Left lung (tissue), 10 donors: ENCODE results near the gene LIPI. TPM values are rescaled to one million over a fixed set of nuclear protein-coding genes. Genes with fewer than 3 reads are reported as not detected.
"Not testable (repeated sequence)": the region's sequence is repeated elsewhere in the genome, so short reads cannot be mapped to it uniquely, and the experiment has no call there.

Experiments
- ATAC-seq: fragments of 200-7000 bp; cut with Tn5 transposase; one replicate; pipeline ENCODE4 v1.9.1; 2020; ENCODE audit warnings: moderate library complexity
- DNase-seq, 4 donors: peaks; one replicate each; pipeline ENCODE4 v3.0.0-alpha.2; 2013 to 2020
- H3K27ac ChIP-seq, 2 donors: fragments of 200-600 bp; sonication (generic) in 1 of 2; one replicate each; pipeline versions ENCODE4 v1.5.0 to v1.8.0; 2020 to 2021
- H3K27me3 ChIP-seq, 2 donors: fragments of 200-600 bp; sonication (generic) in 1 of 2; one replicate each; pipeline versions ENCODE4 v1.5.0 to v1.8.0; 2020 to 2021
- H3K36me3 ChIP-seq, 2 donors: fragments of 200-600 bp; sonication (generic) in 1 of 2; one replicate each; pipeline versions ENCODE4 v1.5.0 to v1.8.0; 2020 to 2021
- H3K4me1 ChIP-seq, 2 donors: fragments of 200-600 bp; one replicate each; pipeline ENCODE4 v1.8.0; 2021
- H3K4me3 ChIP-seq, 2 donors: fragments of 200-600 bp; sonication (generic) in 1 of 2; one replicate each; pipeline versions ENCODE4 v1.5.0 to v1.8.0; 2020 to 2021; ENCODE audit warnings: mild to moderate bottlenecking in 1 of 2
- H3K9me3 ChIP-seq, 2 donors: fragments of 200-600 bp; sonication (generic) in 1 of 2; one replicate each; pipeline versions ENCODE4 v1.5.0 to v1.8.0; 2020 to 2021
- intact Hi-C, 2 donors: fragments of 100-400 bp; cut with DNase I; formaldehyde crosslinking; loops; one replicate each; pipeline versions ENCODE4 v1.11.2 to v1.14.2; 2022
- polyA plus RNA-seq, 6 donors: library from polyadenylated mRNA; unstranded; fragments of 120-200 nt; gene quantifications; one replicate each; pipeline ENCODE4 v1.2.1, GENCODE V29; 2013; ENCODE audit not compliant: insufficient read length in 6 of 6
- total RNA-seq, 2 donors: library from RNA; stranded (reverse); fragmentation: NEBNext Ultra II Directional; extraction: Animal tissue kit (Norgen Biotek cat#: 25700); gene quantifications; one replicate each; pipeline ENCODE4 v1.2.1, GENCODE V29; 2021
- TF ChIP-seq, protein P1 (sequence below), 2 donors: fragments of 200-600 bp; sonication (generic) in 1 of 2; IDR thresholded peaks; one replicate each; pipeline versions ENCODE4 v1.5.0 to v1.8.0; 2021; ENCODE audit warnings: antibody characterized with exemption in 2 of 2
- donor health status: DM: no; HTN: yes; CAD: no.
- donor health status: DM: no; HTN: no; CAD: no.

Gene LIPI
- total and polyA plus RNA-seq, 8 donors, result 0.30 to 0.90 (median 0.69) TPM; not detected in 2

GRCh38 chr21:14213164-14213563 lies 2.4 kb upstream of the LIPI start:
- no peaks in the 10 kb centered on the region for H3K9me3 ChIP-seq
- peaks cover 0 to 23% of the 10 kb centered on the region in 2 donors for H3K27me3 ChIP-seq
- DNase-seq (no peak), ATAC-seq (no peak)
- H3K4me1 ChIP-seq, result no peaks in the 10 kb centered on the region
- H3K27ac ChIP-seq, result no peak overlapping the region
- TF ChIP-seq, protein P1, sequence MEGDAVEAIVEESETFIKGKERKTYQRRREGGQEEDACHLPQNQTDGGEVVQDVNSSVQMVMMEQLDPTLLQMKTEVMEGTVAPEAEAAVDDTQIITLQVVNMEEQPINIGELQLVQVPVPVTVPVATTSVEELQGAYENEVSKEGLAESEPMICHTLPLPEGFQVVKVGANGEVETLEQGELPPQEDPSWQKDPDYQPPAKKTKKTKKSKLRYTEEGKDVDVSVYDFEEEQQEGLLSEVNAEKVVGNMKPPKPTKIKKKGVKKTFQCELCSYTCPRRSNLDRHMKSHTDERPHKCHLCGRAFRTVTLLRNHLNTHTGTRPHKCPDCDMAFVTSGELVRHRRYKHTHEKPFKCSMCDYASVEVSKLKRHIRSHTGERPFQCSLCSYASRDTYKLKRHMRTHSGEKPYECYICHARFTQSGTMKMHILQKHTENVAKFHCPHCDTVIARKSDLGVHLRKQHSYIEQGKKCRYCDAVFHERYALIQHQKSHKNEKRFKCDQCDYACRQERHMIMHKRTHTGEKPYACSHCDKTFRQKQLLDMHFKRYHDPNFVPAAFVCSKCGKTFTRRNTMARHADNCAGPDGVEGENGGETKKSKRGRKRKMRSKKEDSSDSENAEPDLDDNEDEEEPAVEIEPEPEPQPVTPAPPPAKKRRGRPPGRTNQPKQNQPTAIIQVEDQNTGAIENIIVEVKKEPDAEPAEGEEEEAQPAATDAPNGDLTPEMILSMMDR (IDR thresholded peaks at IDR 0.05), result no peak
- no peak overlapping the region for H3K4me3 ChIP-seq
- H3K36me3 ChIP-seq, result no peaks in the 10 kb centered on the region
- intact Hi-C loops, result no loop called here

GRCh38 chr21:14206222-14206621 lies 4.5 kb downstream of the LIPI start:
- H3K4me1 ChIP-seq, result no peaks in the 10 kb centered on the region
- TF ChIP-seq, protein P1 (IDR thresholded peaks at IDR 0.05), result no peak
- H3K4me3 ChIP-seq, result no peak overlapping the region
- no peaks in the 10 kb centered on the region for H3K27me3 ChIP-seq
- intact Hi-C loops, result no loop called here
- DNase-seq (no peak), ATAC-seq (no peak)
- H3K36me3 ChIP-seq, result no peaks in the 10 kb centered on the region
- H3K27ac ChIP-seq, result no peak overlapping the region
- peaks cover 0 to under 1% of the 10 kb centered on the region in 2 donors for H3K9me3 ChIP-seq

- H3K27me3 ChIP-seq, H3K9me3 ChIP-seq, H3K4me3 ChIP-seq, H3K4me1 ChIP-seq, H3K36me3 ChIP-seq, ATAC-seq, H3K27ac ChIP-seq, intact Hi-C loops: not testable (repeated sequence)
- peak in 1 of 4 donors; percentile 10 for DNase-seq
These were observed 44.1 kb downstream of the LIPI start for GRCh38 chr21:14166463-14167223.

DNA sequence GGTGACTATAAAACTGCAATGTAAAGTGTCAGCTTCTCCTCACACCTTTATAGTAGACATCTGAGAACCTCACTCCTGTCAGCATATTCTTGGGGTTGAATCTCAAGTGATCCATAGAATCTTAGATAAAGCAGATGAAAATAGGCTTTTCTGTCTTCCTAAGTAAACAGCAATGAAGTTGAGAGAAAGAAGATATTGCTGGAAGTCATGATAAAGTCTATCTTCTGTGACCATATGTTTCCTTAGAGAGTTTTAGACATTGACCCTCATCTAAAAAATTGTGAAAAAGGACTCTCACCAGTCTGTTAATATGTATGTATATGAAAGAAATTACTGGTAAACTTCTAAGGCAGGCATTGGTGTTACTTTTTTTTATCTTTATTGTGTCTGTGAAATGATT lies 66.8 kb downstream of the LIPI start:
- no peaks in the 10 kb centered on the region for H3K9me3 ChIP-seq
- TF ChIP-seq, protein P1 (IDR thresholded peaks at IDR 0.05), result no peak
- intact Hi-C loops, result no loop called here
- ATAC-seq (no peak), DNase-seq (no peak)
- H3K27ac ChIP-seq, result no peak overlapping the region
- no peak overlapping the region for H3K4me3 ChIP-seq
- no peaks in the 10 kb centered on the region for H3K27me3 ChIP-seq
- no peaks in the 10 kb centered on the region for H3K36me3 ChIP-seq
- H3K4me1 ChIP-seq, result no peaks in the 10 kb centered on the region

- intact Hi-C loops, result no loop called here
- no peak overlapping the region for H3K27ac ChIP-seq
- H3K4me3 ChIP-seq, result no peak overlapping the region
- H3K36me3 ChIP-seq, result no peaks in the 10 kb centered on the region
- TF ChIP-seq, protein P1 (IDR thresholded peaks at IDR 0.05), result no peak
- H3K9me3 ChIP-seq, result no peaks in the 10 kb centered on the region
- ATAC-seq, result no peak
- DNase-seq, result no peak
- no peaks in the 10 kb centered on the region for H3K27me3 ChIP-seq
- no peaks in the 10 kb centered on the region for H3K4me1 ChIP-seq
These were observed 86.5 kb downstream of the LIPI start for GRCh38 chr21:14124266-14124665.

DNA sequence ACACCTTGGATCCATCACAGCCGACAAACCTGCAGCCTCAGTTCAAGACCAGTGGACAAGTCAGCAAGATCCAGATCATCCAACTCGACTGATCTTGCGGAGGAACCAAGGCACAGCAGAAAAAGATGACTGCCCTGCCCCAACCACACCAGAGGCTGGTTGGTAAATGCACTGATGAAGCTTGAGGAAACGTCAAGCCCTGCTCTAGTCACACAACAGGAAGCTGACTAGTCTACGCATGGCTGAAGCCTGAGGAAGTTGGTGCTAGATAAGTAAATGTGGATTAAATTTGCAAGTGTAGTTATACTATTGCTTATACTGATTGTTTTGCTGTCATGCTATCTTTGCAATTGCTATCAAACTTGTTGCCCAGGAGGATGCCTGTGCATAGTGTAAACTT lies 89.0 kb downstream of the LIPI start:
- intact Hi-C loops, result no loop called here
- TF ChIP-seq, protein P1 (IDR thresholded peaks at IDR 0.05), result no peak
- no peak overlapping the region for H3K27ac ChIP-seq
- H3K36me3 ChIP-seq, result no peaks in the 10 kb centered on the region
- no peaks in the 10 kb centered on the region for H3K4me1 ChIP-seq
- no peak overlapping the region for H3K4me3 ChIP-seq
- ATAC-seq, result no peak
- no peaks in the 10 kb centered on the region for H3K27me3 ChIP-seq
- H3K9me3 ChIP-seq, result no peaks in the 10 kb centered on the region
- no peak for DNase-seq
